Thyroid gland (tissue), 4 donors: ENCODE results near the gene AK9. TPM values are rescaled to one million over a fixed set of nuclear protein-coding genes. Genes with fewer than 3 reads are reported as not detected.
"Not testable (repeated sequence)": the region's sequence is repeated elsewhere in the genome, so short reads cannot be mapped to it uniquely, and the experiment has no call there.

Experiments used
- DNase-seq, 2 donors: peaks; one replicate each; pipeline ENCODE4 v3.0.0-alpha.2; 2019
- H3K27ac ChIP-seq, 3 donors: fragments of 200-600 bp; sonication (generic); 1 replicate in 2 of 3; 2 replicates in 1 of 3; pipeline ENCODE4 v1.5.1; 2016 to 2019; ENCODE audit warnings: mild to moderate bottlenecking in 1 of 3, moderate library complexity in 1 of 3
- H3K27me3 ChIP-seq: fragments of 200-600 bp; sonication (generic); one replicate; pipeline ENCODE4 v1.5.1; 2019
- H3K36me3 ChIP-seq, 2 donors: fragments of 200-600 bp; sonication (generic); one replicate each; pipeline ENCODE4 v1.5.1; 2016 to 2019
- H3K4me1 ChIP-seq, 2 donors: fragments of 200-600 bp; sonication (generic); one replicate each; pipeline ENCODE4 v1.5.1; 2017 to 2019
- H3K4me3 ChIP-seq, 3 donors: fragments of 200-600 bp; sonication (generic); replicated peaks in 1 of 3; 1 replicate in 2 of 3; 2 replicates in 1 of 3; pipeline ENCODE4 v1.5.1; 2016; ENCODE audit warnings: mild to moderate bottlenecking in 1 of 3
- H3K9me3 ChIP-seq: fragments of 200-600 bp; sonication (generic); one replicate; pipeline ENCODE4 v1.5.1; 2017
- POLR2A ChIP-seq, 2 donors: fragments of 450-650 bp; IDR thresholded peaks; one replicate each; pipeline ENCODE4 v1.6.1; 2017; ENCODE audit warnings: antibody characterized with exemption in 2 of 2, mild to moderate bottlenecking in 2 of 2, moderate library complexity in 1 of 2
- WGBS, 2 donors: methylation state at CpG; one replicate each; pipeline ENCODE4 v1.1.5; 2017; 5-methylcytosine and 5-hydroxymethylcytosine counted together
- intact Hi-C: fragments of 100-400 bp; cut with DNase I; formaldehyde crosslinking; loops from one replicate; pipeline ENCODE4 v1.15.1; 2023
- total RNA-seq, 4 donors: library from RNA; depleted of rRNA; stranded (reverse); fragments of >200 nt; gene quantifications; one replicate each; pipeline ENCODE4 v1.2.3, GENCODE V29; 2016
- TF ChIP-seq, protein P1 (sequence below), 6 experiments: fragments of 200-600 bp in 3 of 6; fragments of 450-650 bp in 3 of 6; sonication (generic) in 3 of 6; IDR thresholded peaks; one replicate each; pipeline ENCODE4 v1.5.1; 2016 to 2019; ENCODE audit warnings: antibody characterized with exemption in 6 of 6, mild to moderate bottlenecking in 2 of 6, inconsistent platforms in 1 of 6, moderate library complexity in 1 of 6

AK9 gene
- total RNA-seq, 4 donors from 2014 or later, result 12.5 to 42.6 (median 15.3) TPM

GRCh38 chr6:109521080-109521479, 169.9 kb downstream of the AK9 start:
- no peaks in the 10 kb centered on the region for H3K27me3 ChIP-seq
- H3K27ac ChIP-seq, result no peak overlapping the region
- no peak overlapping the region for H3K4me3 ChIP-seq
- 78 to 87% methylated on average over 3 of the region's 3 CpGs for WGBS, 2 donors
- H3K36me3 ChIP-seq, result no peaks in the 10 kb centered on the region
- intact Hi-C loops, result loop anchor here (10.0 kb wide), 1 partner anchor 524 kb away; no protein-coding TSS in a partner anchor
- TF ChIP-seq, protein P1, sequence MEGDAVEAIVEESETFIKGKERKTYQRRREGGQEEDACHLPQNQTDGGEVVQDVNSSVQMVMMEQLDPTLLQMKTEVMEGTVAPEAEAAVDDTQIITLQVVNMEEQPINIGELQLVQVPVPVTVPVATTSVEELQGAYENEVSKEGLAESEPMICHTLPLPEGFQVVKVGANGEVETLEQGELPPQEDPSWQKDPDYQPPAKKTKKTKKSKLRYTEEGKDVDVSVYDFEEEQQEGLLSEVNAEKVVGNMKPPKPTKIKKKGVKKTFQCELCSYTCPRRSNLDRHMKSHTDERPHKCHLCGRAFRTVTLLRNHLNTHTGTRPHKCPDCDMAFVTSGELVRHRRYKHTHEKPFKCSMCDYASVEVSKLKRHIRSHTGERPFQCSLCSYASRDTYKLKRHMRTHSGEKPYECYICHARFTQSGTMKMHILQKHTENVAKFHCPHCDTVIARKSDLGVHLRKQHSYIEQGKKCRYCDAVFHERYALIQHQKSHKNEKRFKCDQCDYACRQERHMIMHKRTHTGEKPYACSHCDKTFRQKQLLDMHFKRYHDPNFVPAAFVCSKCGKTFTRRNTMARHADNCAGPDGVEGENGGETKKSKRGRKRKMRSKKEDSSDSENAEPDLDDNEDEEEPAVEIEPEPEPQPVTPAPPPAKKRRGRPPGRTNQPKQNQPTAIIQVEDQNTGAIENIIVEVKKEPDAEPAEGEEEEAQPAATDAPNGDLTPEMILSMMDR (IDR thresholded peaks at IDR 0.05), result no peak
- TF ChIP-seq POLR2A (IDR thresholded peaks at IDR 0.05), result no peak
- no peaks in the 10 kb centered on the region for H3K9me3 ChIP-seq
- no peaks in the 10 kb centered on the region for H3K4me1 ChIP-seq
- no peak for DNase-seq

DNA sequence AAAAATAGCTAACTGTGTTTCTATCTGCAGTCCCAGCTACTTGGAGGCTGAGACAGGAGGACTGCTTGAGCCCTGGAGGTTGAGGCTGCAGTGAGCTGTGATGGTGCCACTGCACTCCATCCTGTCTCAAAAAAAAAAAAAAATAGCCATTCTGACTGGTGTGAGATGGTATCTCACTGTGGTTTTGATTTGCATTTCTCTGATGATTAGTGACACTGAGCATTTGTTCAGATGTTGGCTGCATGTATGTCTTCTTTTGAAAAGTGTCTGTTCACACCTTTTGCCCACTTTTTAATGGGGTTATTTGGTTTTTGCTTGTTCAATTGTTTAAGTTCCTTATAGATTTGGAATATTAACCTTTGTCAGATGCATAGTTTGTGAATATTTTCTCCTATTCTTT, 171.4 kb downstream of the AK9 start:
- H3K9me3 ChIP-seq, H3K27ac ChIP-seq, H3K4me1 ChIP-seq, H3K4me3 ChIP-seq, H3K27me3 ChIP-seq, DNase-seq, H3K36me3 ChIP-seq: not testable (repeated sequence)
- intact Hi-C loops, result loop anchor here (10.0 kb wide), 1 partner anchor 525 kb away; no protein-coding TSS in a partner anchor

GRCh38 chr6:109516929-109517328, 174.1 kb downstream of the AK9 start:
- TF ChIP-seq POLR2A (IDR thresholded peaks at IDR 0.05), result no peak
- TF ChIP-seq, protein P1 (IDR thresholded peaks at IDR 0.05), result no peak
- DNase-seq, result no peak
- Histone ChIP-seq H3K36me3 (no peaks in the 10 kb centered on the region), H3K4me3 (no peak overlapping the region), H3K27ac (no peak overlapping the region), H3K9me3 (no peaks in the 10 kb centered on the region), H3K27me3 (no peaks in the 10 kb centered on the region), H3K4me1 (no peaks in the 10 kb centered on the region)
- WGBS, 2 donors, result 81 to 82% methylated on average over 3 of the region's 3 CpGs
- intact Hi-C loops, result no loop called here

DNA sequence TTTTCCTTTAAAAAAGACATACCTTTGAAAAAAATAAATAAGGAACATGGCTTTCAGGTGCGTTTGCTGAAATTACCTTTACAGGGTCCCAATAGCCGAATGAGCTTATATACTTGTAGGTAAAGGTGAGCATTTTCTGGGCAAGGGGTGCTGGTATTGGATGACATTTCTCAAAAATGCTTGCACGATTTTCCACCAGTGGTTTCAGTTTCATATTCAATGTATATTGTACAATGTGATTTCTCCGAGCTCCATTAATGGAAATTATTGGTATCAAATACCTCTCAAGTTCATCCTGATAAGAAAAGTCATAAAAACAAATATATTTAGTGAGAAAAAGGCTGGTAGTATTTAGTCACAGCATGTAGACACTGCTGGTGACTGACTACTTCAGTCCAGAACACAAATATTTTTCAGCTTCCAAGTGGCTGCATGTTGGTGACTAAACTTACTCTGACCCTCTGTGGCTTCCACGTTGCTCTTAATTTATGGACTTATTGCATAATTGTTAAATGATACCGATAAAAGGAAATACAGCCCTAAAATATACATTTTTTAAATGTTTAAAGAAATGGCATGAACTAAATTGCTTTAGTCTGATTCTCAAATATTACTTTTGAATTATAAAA, 175.1 kb downstream of the AK9 start:
- no peak for TF ChIP-seq POLR2A (IDR thresholded peaks at IDR 0.05)
- TF ChIP-seq, protein P1 (IDR thresholded peaks at IDR 0.05), result no peak
- intact Hi-C loops, result no loop called here
- H3K27me3 ChIP-seq, result no peaks in the 10 kb centered on the region
- no peak for DNase-seq
- H3K4me3 ChIP-seq, result no peak overlapping the region
- H3K4me1 ChIP-seq, result no peaks in the 10 kb centered on the region
- no peaks in the 10 kb centered on the region for H3K9me3 ChIP-seq
- 82 to 86% methylated on average over 6 of the region's 6 CpGs for WGBS, 2 donors
- H3K27ac ChIP-seq, result no peak overlapping the region
- H3K36me3 ChIP-seq, result no peaks in the 10 kb centered on the region

GRCh38 chr6:109514946-109515345, 176.1 kb downstream of the AK9 start:
- 93 to 95% methylated on average over 3 of the region's 3 CpGs for WGBS, 2 donors
- no peaks in the 10 kb centered on the region for H3K4me1 ChIP-seq

More at GRCh38 chr6:109514946-109515345, 176.1 kb downstream of the AK9 start:
- Histone ChIP-seq H3K36me3 (no peaks in the 10 kb centered on the region), H3K4me3 (no peak overlapping the region), H3K9me3 (no peaks in the 10 kb centered on the region), H3K27me3 (no peaks in the 10 kb centered on the region), H3K27ac (no peak overlapping the region)
- no peak for DNase-seq
- intact Hi-C loops, result no loop called here
- TF ChIP-seq, protein P1 (IDR thresholded peaks at IDR 0.05), result no peak
- no peak for TF ChIP-seq POLR2A (IDR thresholded peaks at IDR 0.05)
